ENCODE data around the gene RHOA.

Gene RHOA

GRCh38 chr3:49387721-49388120, 24.1 kb downstream of the RHOA start:
- DNase-seq (ENCODE audit: insufficient read length) (no peak), FAIRE-seq (no peak)
- no peak for TF ChIP-seq TAF1 (IDR thresholded peaks at IDR 0.05; ENCODE audit: borderline replicate concordance, low read depth, low read length)
- no peak for TF ChIP-seq POLR2AphosphoS5 (IDR thresholded peaks at IDR 0.05; ENCODE audit: low read depth, low read length)
- no peak for TF ChIP-seq POLR2A (IDR thresholded peaks at IDR 0.05; ENCODE audit: low read depth, low read length)

- TF ChIP-seq TAF1 (IDR thresholded peaks at IDR 0.05; ENCODE audit: borderline replicate concordance, low read depth, low read length) = no peak
- TF ChIP-seq POLR2AphosphoS5 (IDR thresholded peaks at IDR 0.05; ENCODE audit: low read depth, low read length) = no peak
- no peak for TF ChIP-seq POLR2A (IDR thresholded peaks at IDR 0.05; ENCODE audit: low read depth, low read length)
- no peak for FAIRE-seq
- DNase-seq (ENCODE audit: insufficient read length) = no peak
Observed at GRCh38 chr3:49386056-49386756, 25.6 kb downstream of the RHOA start.

GRCh38 chr3:49385617-49386016, 26.2 kb downstream of the RHOA start:
- TF ChIP-seq TAF1 (IDR thresholded peaks at IDR 0.05; ENCODE audit: borderline replicate concordance, low read depth, low read length) (no peak), POLR2AphosphoS5 (IDR thresholded peaks at IDR 0.05; ENCODE audit: low read depth, low read length) (no peak), POLR2A (IDR thresholded peaks at IDR 0.05; ENCODE audit: low read depth, low read length) (no peak)
- DNase-seq (ENCODE audit: insufficient read length) = no peak
- no peak for FAIRE-seq

- FAIRE-seq (no peak), DNase-seq (ENCODE audit: insufficient read length) (no peak)
- TF ChIP-seq POLR2A (IDR thresholded peaks at IDR 0.05; ENCODE audit: low read depth, low read length) = no peak
Observed at GRCh38 chr3:49383387-49383786, 28.4 kb downstream of the RHOA start.

GRCh38 chr3:49378249-49378895, 33.4 kb downstream of the RHOA start:
- DNase-seq (ENCODE audit: insufficient read length) = no peak
- peak; percentile 24 for FAIRE-seq
- no peak for TF ChIP-seq POLR2A (IDR thresholded peaks at IDR 0.05; ENCODE audit: low read depth, low read length)
- TF ChIP-seq POLR2AphosphoS5 (IDR thresholded peaks at IDR 0.05; ENCODE audit: low read depth, low read length) = no peak
- TF ChIP-seq TAF1 (IDR thresholded peaks at IDR 0.05; ENCODE audit: borderline replicate concordance, low read depth, low read length) = no peak

GRCh38 chr3:49377483-49377882, 34.3 kb downstream of the RHOA start:
- peak; percentile 62 for FAIRE-seq
- DNase-seq (ENCODE audit: insufficient read length) = no peak
- TF ChIP-seq POLR2AphosphoS5 (IDR thresholded peaks at IDR 0.05; ENCODE audit: low read depth, low read length) = no peak
- no peak for TF ChIP-seq TAF1 (IDR thresholded peaks at IDR 0.05; ENCODE audit: borderline replicate concordance, low read depth, low read length)
- TF ChIP-seq POLR2A (IDR thresholded peaks at IDR 0.05; ENCODE audit: low read depth, low read length) = no peak

GRCh38 chr3:49371946-49372345, 39.8 kb downstream of the RHOA start:
- DNase-seq (ENCODE audit: insufficient read length) (no peak), FAIRE-seq (peak; percentile 50)
- TF ChIP-seq POLR2AphosphoS5 (IDR thresholded peaks at IDR 0.05; ENCODE audit: low read depth, low read length) (no peak), TAF1 (IDR thresholded peaks at IDR 0.05; ENCODE audit: borderline replicate concordance, low read depth, low read length) (no peak), POLR2A (IDR thresholded peaks at IDR 0.05; ENCODE audit: low read depth, low read length) (no peak)

- TF ChIP-seq POLR2A (IDR thresholded peaks at IDR 0.05; ENCODE audit: low read depth, low read length) = no peak
- TF ChIP-seq POLR2AphosphoS5 (IDR thresholded peaks at IDR 0.05; ENCODE audit: low read depth, low read length) = 0 out of 2 replicates have a peak, but pooled peaks have one; percentile 30
- no peak for TF ChIP-seq TAF1 (IDR thresholded peaks at IDR 0.05; ENCODE audit: borderline replicate concordance, low read depth, low read length)
- DNase-seq (ENCODE audit: insufficient read length) = no peak
- no peak for FAIRE-seq
Observed at GRCh38 chr3:49370585-49371290, 41.0 kb downstream of the RHOA start.

- DNase-seq (ENCODE audit: insufficient read length) (no peak), FAIRE-seq (no peak)
- TF ChIP-seq POLR2A (IDR thresholded peaks at IDR 0.05; ENCODE audit: low read depth, low read length) (no peak), TAF1 (IDR thresholded peaks at IDR 0.05; ENCODE audit: borderline replicate concordance, low read depth, low read length) (no peak), POLR2AphosphoS5 (IDR thresholded peaks at IDR 0.05; ENCODE audit: low read depth, low read length) (no peak)
Observed at GRCh38 chr3:49362561-49362960, 49.2 kb downstream of the RHOA start.

- DNase-seq (ENCODE audit: insufficient read length) = no peak
- FAIRE-seq = no peak
Observed at GRCh38 chr3:49359623-49360022, 52.2 kb downstream of the RHOA start.

GRCh38 chr3:49358884-49359225, 52.9 kb downstream of the RHOA start:
- FAIRE-seq (peak; percentile 74), DNase-seq (ENCODE audit: insufficient read length) (no peak)
- TF ChIP-seq TAF1 (IDR thresholded peaks at IDR 0.05; ENCODE audit: borderline replicate concordance, low read depth, low read length) (no peak), POLR2AphosphoS5 (IDR thresholded peaks at IDR 0.05; ENCODE audit: low read depth, low read length) (no peak)

More at GRCh38 chr3:49359623-49360022, 52.2 kb downstream of the RHOA start:
- no peak for TF ChIP-seq POLR2AphosphoS5 (IDR thresholded peaks at IDR 0.05; ENCODE audit: low read depth, low read length)
- no peak for TF ChIP-seq TAF1 (IDR thresholded peaks at IDR 0.05; ENCODE audit: borderline replicate concordance, low read depth, low read length)
- TF ChIP-seq POLR2A (IDR thresholded peaks at IDR 0.05; ENCODE audit: low read depth, low read length) = no peak

Data from GM12892 (cell line).